ENCODE results near the gene POLR2J3.
"Not testable (repeated sequence)": the region's sequence is repeated elsewhere in the genome, so short reads cannot be mapped to it uniquely, and the experiment has no call there.

The POLR2J3 gene

DNA sequence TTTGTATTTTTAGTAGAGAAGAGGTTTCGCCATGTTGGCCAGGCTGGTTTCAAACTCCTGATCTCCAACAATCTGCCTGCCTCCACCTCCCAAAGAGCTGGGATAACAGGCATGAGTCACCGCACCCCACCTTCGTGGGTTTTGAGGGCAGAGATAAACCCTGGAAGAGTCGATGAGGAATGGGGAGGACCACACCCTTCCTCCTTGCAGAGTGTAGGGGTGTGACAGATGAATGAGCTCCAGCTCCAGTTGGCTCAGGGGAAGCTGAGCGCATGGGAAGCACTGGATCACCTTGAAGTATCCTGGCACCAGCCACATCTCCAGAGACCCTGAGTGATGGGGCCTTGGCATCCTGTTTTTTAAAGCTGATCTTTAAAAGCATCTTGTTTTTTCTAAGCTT is 11.1 kb upstream of the POLR2J3 start:
- not testable (repeated sequence) for DNase-seq (ENCODE audit: low read depth in 2 of 2)

DNA sequence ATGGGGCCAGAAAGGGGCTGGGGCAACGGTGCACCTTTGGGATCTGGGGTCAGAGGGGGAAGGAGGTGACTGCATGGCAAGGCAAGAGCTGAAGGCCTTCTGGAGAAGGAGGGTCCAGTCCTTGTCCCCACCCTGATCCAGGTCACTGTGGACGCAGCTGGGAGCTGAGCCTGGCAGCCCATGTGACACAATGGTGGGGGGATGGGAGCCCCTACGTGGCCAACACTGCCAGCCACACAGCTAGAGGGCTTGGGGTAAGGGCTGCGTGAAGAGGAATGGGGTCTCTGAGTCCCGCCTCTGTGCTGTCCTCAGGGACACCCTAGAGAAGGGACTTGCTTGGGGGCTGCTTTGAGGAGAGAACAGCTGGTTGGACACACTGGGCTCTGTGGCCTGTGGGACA is 9.3 kb upstream of the POLR2J3 start:
- DNase-seq (ENCODE audit: low read depth in 2 of 2): not testable (repeated sequence)

DNA sequence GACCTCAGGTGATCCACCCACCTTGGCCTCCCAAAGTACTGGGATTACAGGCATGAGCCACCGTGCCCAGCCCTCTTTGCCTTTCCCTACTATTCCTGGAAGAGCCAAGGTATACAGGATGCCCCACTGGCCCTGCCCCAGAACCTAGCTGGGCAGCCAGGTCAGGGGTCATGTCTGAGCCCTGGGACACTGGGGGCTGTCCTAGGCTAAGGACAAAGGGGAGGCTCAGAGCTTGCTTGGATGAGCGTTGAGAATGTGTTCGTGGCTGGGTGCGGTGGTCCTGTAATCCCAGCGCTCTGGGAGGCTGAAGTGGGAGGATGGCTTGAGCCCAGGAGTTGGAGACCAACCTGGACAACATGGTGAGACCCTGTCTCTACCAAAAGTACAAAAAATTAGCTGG is 6.1 kb upstream of the POLR2J3 start:
- DNase-seq (ENCODE audit: low read depth in 2 of 2): not testable (repeated sequence)

DNA sequence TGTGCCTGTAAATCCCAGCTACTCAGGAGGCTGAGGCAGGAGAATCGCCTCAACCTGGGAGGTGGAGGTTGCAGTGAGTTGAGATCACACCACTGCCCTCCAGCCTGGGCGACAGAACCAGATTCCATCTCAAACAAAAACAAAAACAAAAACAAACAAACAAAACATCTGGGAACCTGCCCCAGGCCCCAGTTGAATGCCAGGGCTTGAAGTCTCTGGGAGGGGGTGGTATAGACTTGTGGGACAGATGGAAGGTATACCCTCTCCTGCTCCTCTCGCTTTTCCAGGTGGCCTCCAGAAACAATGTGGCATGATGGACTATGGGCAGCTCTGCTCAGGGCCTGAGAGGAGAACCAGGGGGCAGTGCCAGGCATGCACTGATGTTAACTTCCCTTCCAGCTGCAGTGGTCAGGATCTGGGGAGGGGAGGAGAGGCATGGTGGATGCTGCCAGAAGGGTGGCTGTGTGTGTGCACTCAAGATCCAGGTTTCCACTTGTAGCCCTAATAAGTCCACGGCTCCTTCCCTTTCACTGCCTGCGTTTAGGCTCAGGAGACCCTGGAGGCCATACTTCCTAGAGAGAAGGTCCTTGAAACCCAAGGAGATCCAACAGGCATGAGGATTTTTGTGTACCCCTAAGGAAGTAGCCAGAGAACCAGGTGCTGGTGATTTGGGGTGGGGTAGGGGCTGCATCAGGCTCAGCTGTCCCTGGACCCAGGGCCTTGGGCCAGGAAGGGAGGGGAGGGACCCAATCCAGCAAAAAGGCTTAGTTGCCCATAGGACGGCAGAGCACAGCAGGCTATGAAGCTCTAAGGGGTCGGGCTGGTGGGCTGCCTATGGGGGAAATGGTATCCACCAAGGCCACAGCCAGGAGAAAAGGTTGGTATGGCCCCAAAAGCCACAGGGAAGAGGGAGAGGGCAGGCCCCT is 5.2 kb upstream of the POLR2J3 start:
- not testable (repeated sequence) for DNase-seq (ENCODE audit: low read depth in 2 of 2)

DNA sequence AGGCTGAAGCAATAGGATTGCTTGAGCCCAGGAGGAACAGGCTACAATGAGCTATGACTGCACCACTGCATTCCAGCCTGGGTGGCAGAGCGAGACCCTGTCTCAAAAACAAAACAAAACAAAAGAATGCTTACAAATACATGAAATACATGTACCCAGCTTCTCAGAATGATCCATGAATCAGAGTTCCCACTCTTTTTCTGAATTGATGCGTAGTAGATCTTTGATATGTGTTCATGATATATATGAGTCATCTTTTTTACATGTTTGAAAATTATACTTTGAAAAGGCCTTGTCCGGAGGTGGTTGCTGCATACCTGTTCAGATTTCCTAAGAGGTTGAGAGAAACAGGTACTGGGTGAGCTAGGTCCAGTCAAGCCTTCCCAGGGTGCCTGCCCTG is 4.0 kb upstream of the POLR2J3 start:
- not testable (repeated sequence) for DNase-seq (ENCODE audit: low read depth in 2 of 2)

DNA sequence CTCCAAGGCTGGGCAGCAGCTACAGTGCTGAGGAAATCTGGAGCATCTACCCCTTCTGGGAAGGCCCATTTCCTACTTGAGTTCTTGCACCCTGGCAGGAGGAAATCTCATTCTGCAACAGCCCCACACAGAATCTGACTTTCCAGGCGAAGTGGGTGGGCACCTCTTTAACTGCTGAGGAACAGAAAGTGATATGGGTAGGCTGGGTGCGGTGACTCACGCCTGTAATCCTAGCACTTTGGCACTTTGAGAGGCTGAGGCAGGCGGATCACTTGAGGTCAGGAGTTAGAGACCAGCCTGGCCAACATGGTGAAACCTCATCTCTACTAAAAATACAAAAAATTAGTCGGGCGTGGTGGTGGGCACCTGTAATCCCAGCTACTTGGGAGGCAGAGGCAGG is 2.2 kb upstream of the POLR2J3 start:
- DNase-seq (ENCODE audit: low read depth in 2 of 2): not testable (repeated sequence)

DNA sequence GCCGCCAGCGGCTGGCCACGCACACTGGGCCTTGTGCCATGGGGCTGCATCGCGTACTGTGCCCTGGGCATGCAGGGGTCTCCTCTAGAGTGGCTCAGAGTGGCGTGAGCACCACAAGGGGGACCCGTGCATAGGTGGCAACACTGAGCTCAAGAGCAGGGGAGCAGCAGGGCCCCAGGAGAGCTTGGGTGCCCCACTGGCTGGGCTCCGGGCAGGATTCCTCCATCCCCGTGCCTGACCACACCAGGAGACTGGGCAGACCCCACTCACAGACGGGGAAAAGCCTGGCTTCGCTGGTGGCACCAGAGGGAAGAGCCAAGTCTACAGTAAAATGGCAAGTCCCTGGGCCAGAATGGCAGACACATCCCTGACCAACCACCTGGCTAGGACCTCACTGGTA is 3.8 kb downstream of the POLR2J3 start:
- not testable (repeated sequence) for DNase-seq (ENCODE audit: low read depth in 2 of 2)

DNA sequence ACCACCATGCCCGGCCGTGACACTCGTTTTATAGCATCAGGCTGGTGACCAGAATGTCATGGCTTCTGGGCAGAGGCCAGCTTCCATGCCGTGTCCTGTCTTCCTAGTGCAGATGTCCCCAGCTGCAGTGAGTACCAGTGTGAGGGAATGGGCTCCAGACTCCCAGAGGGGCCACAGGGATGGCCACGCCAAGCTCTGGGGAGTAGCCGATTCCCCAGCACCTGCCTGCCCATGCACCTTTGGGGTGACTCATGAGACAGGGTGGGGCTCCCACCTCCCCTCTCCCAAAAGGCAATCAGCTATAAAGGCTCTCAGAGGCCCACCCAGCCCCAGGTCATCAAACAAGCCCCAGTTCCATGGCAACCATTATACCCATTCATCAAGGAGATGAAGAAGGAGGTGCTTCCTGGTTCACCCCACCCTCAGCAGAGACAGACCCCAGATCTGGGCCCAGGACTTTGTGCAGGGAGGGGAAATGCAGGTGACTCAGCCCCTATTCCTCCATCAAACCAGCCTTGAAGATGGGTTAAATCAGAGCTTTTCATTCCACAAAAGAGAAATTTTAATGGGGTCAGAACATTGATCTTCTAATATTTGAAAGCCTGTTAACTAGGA is 21.5 kb downstream of the POLR2J3 start, which contains the start of gene SPDYE2:
SPDYE2 (plus strand) TSS at position 419 of the 615 bp plus-strand sequence. CDS start 2,030 bp downstream, outside the sequence.
- not testable (repeated sequence) for DNase-seq (ENCODE audit: low read depth in 2 of 2)

DNA sequence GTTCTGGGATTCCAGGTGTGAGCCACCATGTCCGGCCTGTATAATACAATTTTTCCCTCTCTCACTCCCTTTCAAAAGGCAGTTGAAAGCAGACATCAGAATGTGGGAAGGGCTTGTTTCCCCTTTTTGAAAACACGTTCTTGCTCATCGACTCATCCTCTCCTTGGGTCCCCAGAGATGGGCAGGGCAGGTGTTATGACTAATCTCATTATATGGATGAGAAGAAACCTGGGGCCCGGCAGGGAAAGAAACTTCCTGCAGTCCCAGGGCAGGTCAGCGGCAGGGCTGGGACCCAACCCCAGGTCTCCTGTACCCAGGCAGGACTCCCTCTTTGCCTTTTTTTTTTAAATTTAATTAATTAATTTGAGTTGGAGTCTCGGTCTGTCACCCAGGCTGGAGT is 26.0 kb downstream of the POLR2J3 start:
- not testable (repeated sequence) for DNase-seq (ENCODE audit: low read depth in 2 of 2)

DNA sequence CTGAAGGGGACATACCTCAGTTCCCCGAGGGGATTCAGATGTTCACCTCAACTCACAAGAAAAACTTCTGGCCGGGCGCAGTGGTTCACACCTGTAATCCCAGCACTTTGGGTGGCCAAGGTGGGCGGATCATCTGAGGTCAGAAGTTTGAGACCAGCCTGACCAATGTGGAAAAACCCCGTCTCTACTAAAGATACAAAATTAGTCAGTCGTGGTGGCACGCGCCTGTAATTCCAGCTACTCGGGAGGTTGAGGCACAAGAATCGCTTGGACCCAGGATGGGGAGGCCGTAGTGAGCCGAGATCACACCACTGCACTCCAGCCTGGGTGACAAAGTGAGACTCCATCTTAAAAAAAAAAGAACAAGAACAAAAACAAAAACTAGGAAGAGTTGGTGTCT is 27.1 kb downstream of the POLR2J3 start:
- DNase-seq (ENCODE audit: low read depth in 2 of 2): not testable (repeated sequence)

DNA sequence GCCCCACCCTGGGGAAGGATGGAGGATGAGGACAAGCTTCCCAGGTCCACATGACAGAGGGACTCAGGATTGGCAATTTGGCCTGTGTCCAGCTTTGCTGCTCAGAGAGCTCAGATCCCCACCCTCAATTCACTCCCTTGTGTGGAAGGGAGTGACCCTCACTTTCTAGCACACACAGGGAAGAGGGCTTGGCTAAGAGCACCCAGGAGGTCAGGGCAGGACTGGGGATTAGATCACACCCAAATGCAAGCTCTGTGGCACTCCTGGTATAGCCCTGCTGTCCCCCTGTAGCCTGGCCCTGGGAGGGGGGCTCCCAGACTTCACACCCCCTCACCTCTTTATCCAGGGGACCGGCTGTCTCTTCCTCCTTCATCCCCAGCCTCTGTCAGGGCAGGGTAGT is 28.0 kb downstream of the POLR2J3 start:
- not testable (repeated sequence) for DNase-seq (ENCODE audit: low read depth in 2 of 2)

DNA sequence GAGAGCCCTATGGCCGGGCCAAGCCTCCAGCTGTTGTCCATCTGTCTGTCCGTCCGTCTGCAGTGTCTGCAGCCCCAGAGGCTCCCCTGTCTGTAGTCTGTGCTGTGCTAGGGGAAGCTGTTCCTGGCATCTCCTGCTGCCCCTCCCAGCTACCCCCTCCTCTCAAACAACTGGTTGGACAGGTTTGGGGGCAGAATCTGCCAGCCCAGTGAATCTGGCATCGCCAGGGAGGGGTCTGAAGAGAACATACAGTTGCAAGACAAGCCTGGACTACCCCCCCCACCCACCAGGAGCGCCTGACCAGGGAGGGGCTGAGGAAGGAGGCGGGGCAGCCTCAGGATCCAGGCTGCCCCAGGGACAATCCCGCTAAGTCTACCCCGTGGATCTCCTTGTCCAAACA is 28.8 kb downstream of the POLR2J3 start, which contains the start of gene UPK3BL2:
UPK3BL2 (minus strand) TSS at position 101 of the 400 bp plus-strand sequence; CDS start at position 41, 60 bp downstream.
- DNase-seq (ENCODE audit: low read depth in 2 of 2): not testable (repeated sequence)

DNA sequence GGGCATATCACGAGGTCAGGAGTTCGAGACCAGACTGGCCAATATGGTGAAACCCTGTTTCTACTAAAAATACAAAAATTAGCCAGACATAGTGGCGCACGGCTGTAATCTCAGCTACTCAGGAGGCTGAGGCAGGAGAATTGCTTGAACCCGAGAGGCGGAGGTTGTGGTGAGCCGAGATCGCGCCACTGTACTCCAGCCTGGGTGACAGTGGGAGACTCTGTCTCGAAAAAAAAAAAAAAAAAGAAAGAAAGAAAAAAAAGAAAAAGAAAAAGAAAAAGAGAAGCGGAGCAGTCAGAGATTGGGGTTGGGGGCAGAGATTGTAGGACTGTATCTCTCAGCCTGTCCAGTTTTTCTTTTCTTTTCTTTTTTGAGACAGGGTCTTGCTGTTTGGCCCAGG is 29.6 kb downstream of the POLR2J3 start:
- not testable (repeated sequence) for DNase-seq (ENCODE audit: low read depth in 2 of 2)

DNA sequence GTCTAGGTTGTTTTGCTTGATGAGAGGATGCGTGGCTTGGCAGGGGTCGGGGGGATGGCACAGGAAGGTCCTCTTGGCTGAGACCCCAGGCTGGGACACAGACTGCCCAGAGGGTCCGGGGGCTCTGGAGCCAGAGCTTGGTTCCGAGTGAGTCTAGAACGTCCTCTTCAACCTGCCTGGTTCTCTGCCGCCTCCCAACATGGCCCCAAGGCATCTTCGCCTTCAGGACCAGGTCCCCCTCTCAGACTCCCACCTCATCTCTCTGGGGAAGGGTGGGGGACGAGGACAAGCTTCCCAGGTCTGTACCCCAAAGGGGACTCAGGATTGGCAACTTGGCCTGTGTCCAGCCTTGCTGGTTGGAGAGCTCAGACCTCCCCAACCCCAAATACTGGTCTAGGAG is 30.3 kb downstream of the POLR2J3 start:
- DNase-seq (ENCODE audit: low read depth in 2 of 2): not testable (repeated sequence)

DNA sequence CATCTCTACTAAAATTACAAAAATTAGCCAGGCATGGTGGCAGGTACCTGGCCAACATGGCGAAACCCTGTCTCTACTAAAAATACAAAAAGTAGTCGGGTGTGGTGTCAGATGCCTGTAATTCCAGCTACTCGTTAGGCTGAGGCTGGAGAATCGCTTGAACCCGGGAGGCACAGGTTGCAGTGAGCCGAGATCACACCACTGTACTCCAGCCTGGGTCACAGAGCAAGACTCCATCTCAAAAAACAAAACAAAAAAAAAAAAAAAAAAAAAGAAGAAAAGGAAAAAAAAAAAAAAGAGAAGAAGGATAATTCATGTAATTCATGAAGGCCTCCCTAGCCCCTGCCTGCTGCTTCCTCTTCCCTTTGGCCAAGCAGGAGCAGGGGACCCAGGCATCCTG is 31.8 kb downstream of the POLR2J3 start:
- not testable (repeated sequence) for DNase-seq (ENCODE audit: low read depth in 2 of 2)

DNA sequence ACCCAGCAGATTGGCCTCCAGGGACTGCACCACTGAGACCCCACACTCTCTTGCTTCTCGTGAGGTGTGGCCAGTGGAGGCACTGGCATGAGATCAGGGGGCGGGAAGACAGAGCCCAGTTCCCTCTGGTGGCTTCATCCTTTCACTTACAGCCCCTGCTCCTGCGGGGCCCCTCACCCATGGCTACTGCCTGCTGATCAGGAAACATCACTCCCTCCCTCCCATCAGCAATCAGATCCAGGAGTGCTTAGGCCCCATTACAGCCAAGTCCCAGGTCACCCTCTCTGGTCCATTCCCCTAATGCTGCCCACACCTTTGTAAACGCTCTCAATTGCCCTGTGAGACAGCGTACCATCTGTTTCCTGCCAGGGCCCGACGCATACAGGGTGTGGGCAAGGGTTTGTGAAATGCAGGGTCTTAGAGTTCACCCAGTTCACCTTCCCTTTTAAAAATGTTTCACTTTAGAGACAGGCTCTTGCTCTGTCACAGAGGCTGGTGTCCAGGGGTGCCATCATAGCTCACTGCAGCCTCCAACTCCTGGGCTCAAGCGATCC is 37.2 kb downstream of the POLR2J3 start:
- DNase-seq (ENCODE audit: low read depth in 2 of 2): not testable (repeated sequence)

DNA sequence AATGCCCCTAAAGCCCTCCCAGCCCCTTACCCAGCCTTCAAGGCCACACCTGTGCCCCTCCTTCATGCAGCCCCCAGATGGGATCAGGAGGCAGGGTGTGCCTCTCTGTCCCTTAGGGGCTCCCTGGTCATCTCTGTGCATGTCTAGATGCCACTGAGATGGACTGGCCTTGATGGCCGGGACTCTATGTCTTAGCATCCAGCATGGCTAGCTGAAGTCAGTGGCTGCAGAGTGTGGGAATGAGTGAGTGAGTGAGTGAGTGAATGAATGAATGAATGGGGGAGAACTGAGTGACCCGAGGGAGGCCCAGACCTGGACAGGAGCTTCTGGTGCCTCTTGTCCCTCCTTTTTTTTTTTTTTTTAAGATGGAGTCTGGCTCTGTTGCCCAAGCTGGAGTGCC is 40.3 kb downstream of the POLR2J3 start:
- not testable (repeated sequence) for DNase-seq (ENCODE audit: low read depth in 2 of 2)

DNA sequence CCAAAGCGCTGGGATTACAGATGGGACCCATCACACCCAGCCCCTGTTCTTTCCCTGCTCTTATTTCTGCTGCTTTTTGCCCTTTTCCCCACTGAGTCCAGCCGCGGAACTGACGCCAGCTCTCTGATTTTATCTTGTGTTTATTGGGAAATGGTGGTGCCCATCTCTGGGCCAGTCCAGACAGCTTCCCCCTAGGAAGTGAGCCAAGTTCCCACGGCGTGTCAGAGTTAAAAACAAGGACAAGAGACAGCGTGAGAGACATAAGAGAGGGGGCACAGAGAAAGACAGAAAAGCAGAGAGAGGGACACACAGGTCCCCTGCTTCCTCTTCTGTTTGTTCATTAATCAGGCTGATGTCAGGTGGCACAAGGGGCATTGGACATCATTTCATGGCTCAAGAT is 40.8 kb downstream of the POLR2J3 start:
- DNase-seq (ENCODE audit: low read depth in 2 of 2): not testable (repeated sequence)

DNA sequence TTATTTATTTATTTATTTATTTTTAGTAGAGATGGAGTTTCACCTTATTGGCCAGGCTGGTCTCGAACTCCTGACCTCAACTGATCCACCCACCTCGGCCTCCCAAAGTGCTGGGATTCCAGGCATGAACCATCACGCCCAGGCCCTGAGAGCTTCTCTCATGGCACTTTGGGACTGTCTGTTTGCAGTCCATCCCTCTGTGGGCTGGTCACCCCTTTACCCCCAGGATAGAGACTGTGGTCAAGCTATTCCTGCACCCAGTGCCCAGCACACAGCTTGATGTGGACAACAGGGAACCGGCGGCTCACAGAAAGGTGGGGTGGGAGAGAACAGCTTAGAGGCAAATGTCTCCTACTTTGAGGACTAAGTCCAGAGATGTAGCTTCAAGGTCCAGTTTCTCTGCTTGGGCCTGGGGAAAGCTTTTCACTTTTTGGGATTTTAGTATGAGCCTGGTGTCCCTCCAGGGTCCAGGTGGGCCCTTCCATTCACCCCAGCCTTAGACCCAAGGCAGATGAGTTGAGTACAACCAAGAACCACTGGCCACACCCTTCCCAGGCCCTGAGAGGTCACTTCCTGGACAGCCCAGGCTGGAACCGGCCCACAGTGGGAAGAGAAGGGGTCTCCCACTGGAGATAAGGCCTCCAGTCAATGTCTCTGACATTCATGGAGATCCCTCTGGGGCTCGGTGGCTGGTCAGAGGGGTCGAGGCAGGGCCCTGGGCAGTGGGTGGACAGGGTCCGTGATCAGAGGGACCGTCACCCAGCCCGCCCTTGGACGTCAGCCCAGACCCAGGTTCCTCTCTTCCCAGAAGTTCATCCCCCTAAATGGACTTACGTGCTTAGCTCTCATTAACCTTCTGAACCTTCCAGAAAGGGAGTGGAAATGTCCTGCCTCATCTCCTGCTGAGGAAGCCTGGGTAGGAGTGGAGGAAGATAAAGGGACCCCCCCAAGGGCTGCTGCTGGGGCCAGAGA is 44.3 kb downstream of the POLR2J3 start:
- DNase-seq (ENCODE audit: low read depth in 2 of 2): not testable (repeated sequence)

DNA sequence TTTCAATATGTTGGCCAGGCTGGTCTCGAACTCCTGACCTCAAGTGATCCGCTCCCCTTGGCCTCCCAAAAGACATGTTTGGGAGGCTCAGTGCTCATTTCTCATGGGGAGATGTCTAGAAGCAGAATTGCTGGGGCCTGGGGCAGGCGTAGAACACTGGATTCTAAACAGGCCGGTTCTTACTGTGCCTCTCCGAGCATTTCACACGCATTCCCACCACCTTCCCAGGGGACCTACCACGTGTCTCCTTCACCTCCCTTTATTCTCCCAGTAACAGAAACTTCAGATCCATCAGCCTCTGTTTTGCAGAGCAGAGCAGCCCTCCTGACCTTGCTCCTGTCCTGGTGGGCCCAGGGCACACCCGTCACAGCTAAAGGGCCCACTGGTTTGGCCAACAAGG is 45.2 kb downstream of the POLR2J3 start:
- not testable (repeated sequence) for DNase-seq (ENCODE audit: low read depth in 2 of 2)

DNA sequence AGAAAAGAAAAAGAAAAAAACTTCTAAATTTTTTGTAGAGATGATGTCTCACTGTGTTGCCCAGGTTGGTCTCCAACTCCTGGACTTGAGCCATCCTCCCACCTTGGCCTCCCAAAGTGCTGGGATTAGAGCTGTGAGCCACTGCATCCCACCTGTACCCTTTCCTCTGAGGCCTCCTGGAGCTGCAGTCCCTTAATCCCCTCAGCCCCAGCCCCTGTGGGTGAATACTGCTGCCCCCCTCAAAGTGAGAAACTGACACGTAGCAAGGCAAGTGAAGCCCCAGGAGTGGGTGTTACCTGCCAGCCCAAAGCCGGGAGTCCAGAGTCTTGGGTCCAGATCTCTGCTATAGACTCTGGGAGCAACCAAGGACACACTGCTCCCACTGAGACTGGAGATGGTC is 47.6 kb downstream of the POLR2J3 start:
- DNase-seq (ENCODE audit: low read depth in 2 of 2): not testable (repeated sequence)

Data from stimulated activated CD8-positive, alpha-beta memory T cell treated with anti-CD3 and anti-CD28 coated beads, Interleukin-15, amount 100 ng/mL, for 48 hours (primary cell).